Panc1 (cell line): ENCODE data around the gene TBC1D17.

Source experiments
- CTCF ChIP-seq: fragments of 450-650 bp; IDR thresholded peaks from 2 replicates; pipeline ENCODE4 v1.5.1; 2017; ENCODE audit warnings: mild to moderate bottlenecking
- POLR2AphosphoS5 ChIP-seq: IDR thresholded peaks from 2 replicates; pipeline ENCODE4 v1.6.1; 2012; ENCODE audit warnings: mild to moderate bottlenecking, low read depth, low read length, moderate library complexity

- TF ChIP-seq CTCF (no peak), POLR2AphosphoS5 (no peak)
Observed at GRCh38 chr19:49926515-49926914, 49.0 kb downstream of the TBC1D17 start.
